Activated naive CD4-positive, alpha-beta T cell (primary cell): ENCODE measurements around the gene RANBP10.

ENCODE experiments used
- DNase-seq, 4 experiments: peaks; one replicate each; lab custom pipeline; 2025; lab: John Stamatoyannopoulos, UW

The RANBP10 gene

DNA sequence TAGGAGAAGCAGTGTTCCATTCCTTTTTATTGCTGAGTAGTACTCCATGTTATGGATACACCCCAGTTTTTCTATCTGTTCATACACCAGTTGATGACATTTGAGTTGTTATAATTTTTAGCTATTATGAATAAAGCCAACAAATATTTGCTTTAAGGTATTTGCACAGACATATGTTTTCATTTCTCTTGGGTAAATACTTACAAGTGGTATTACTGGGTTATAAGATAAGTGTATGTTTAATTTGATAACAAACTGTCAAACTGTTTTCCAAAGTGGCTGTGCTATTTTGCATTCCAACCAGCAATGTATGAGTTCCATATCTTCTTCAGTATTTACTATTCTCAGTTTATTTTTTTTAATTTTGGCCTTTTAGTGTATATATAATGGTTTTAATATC lies 59.5 kb downstream of the RANBP10 start:
- no peak for DNase-seq

DNA sequence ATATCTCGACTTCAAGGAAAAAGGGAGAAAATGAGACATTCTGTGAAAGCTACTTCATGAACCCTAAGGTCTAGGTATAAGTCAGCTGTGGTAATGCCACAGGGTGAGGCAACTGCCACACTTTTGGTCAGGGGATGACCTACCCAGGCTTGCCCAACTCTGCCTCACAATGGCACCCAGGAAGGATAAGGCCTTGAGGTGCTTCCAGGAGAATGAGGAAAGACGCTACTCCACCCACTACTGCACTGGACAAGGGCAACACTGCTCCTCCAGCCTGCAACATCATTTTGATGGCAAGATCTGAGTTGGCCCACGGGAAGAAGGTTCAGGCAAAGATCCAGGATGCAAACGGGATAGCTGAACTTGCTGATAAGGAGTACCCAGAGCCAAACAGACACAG lies 65.2 kb downstream of the RANBP10 start:
- DNase-seq: no peak

- DNase-seq: no peak
These were observed 66.0 kb downstream of the RANBP10 start for GRCh38 chr16:67740391-67740790.

DNA sequence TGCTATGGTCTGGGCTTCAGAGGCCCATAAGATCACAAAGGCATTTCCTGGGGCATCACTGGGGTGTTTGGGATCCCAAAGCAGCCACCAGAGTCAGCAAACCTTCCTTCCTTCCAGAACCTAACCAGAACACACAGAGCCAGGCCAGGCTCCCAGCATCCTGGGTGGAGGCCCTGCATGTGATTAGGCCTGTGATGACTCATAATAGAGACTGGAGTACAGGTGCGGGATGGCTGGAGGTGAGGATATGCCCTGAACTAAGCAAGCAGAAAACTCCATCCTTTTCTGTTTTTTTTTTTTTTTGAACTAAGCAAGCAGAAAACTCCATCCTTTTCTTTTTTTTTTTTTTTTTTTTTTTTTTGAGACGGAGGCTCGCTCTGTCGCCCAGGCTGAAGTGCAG lies 69.5 kb downstream of the RANBP10 start:
- no peak for DNase-seq

- DNase-seq: no peak
These were observed 71.6 kb downstream of the RANBP10 start for GRCh38 chr16:67734731-67735201.

DNA sequence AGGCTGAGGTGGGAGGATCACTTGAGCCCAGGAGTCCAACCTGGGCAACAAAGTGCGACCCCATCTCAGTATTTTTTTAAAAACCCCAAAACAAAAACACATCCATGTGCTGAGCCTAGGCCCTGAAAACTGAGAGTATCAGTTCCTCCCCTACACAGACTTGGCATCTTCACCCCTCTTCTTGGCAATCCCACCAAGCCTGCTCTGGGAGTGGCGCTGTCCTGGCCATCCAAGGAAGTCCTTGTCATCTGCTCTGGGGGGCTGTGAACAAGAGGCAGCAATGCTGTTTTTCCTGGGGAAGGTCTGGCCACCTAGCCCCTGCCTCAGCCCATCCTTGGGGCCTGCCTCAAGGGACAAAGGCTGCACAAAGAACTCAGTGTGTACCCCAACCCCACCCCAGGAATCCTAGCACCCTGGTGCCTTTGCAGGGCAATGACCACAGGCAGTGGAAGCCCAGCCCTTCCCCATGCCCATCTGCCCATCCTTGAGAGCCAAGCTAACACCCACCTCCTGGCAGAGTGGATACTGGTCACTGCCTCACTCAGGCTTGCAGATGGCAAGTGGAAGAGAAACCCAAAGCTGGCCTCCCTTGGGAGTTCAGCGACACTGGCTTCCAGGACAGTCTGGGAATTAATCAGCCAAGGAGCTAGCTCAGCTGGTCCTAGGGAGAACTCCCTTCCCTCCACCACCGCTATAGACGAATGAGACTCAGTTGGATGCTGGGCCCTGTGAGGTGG lies 72.5 kb downstream of the RANBP10 start:
- no peak for DNase-seq

DNA sequence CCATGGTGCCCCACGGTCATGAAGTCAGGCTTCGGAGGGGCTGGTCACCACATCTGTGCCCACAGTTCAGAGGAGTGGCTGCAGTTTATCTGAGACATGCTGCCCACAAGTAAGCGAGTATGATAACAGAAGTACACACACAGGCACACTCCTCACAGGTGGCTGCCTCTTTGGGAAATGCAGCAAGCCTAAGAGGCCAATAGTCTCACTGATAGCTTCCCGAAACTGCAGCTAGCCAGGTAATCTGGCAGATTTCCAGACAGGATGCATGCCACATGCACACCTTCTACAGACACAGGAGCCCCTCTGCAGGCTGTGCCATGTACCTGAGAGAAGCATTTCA lies 74.6 kb downstream of the RANBP10 start:
- no peak for DNase-seq

DNA sequence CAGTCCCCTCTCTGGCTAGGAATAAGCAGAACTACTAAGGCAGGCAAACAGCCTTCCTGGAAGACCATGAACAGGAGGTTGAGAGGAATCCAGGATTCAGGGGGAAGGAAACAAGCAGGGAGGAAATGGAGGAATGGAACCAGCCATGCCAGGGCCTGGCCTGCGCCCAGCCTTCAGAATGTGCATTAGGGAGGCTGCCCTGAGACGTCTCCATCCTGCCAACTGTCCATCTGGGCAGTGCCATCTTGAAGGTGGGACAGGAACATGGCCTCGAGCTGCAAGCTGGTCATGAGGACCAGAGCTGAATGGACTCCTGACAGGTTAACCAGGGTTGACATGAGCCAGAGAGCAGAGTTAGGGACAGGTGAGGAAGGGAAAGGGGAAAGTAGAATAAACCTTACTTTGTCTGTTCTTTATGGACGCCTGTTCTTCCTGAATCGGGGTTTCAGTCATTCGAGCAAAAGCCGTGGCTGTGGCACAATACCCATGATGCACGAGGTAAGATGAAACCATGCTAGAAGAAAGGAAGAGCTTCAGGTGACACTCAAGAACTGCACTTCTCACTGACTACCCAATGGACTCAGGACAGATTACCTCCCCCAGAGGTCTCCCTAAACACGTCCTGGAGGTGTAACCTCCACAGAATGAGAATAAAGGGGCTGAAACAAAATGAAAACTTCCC lies 75.1 kb downstream of the RANBP10 start:
- no peak for DNase-seq

DNA sequence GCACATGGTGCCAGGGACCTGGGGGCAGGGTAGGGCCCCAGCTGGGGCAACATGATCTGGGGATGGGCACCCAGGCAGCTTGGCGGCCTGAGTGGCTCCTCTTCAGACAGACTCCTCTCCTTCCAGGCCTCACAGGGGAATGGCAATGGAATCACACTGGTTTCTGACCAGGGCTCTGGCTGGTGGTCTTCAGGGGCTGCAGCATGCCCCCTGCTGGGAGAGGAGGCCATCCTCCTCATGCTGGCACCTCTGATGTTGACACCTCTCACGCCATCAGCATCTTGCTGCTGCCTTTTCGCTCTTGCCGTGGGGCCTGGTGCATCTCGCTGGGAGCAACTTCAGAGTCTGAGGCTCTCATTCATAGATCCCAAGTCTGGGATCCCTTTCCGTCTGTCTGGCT lies 76.0 kb downstream of the RANBP10 start:
- DNase-seq: no peak

GRCh38 chr16:67729636-67730248 lies 76.6 kb downstream of the RANBP10 start:
- DNase-seq: no peak

- no peak for DNase-seq
These were observed 78.6 kb downstream of the RANBP10 start for GRCh38 chr16:67727521-67728485.

DNA sequence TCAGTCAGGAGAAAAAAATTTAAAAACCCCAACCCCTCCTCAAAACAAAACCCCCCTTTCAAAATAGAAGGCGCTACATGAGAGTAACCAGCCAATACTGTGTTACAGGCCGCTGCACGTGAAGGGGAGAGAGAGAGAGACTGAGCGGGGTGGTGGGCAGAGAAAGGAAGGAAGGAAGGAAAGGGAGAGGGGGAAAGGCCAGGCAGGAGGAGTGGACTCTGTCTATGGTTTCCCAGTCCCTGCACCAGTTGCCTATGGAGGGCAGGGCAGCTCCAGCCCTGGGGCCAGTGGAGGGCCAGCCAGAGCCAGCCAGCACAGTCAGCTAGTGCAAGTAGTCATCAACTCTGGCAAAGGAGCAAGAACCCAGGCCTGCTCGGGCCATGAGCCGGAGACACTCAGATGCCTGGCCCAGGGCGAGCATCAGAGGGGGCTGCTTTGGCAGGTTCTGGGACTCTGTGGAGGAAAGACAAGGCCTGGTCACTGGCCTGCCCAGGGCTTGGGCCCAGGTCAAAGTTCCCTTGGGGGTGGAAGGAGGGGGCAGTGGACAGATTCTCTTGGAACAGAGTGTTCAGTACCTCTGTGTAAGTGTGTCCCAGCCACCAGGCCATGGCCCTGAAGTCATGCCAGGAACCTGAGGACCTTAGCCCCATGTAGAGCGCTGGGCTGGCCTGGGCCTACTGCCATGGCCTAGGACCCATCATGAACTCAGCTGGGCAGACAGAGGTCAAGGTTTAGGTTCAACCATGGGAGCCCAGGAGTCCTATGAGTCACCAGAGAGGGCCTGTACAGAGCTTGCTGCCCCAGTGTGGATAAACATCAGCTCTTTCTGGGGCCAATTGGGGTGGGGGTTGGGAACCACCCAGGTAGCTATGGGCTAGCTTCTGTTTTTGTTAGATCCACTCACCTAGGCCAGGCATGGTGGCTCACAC lies 80.0 kb downstream of the RANBP10 start:
- DNase-seq: no peak

GRCh38 chr16:67723911-67724305 lies 82.5 kb downstream of the RANBP10 start:
- DNase-seq: no peak

DNA sequence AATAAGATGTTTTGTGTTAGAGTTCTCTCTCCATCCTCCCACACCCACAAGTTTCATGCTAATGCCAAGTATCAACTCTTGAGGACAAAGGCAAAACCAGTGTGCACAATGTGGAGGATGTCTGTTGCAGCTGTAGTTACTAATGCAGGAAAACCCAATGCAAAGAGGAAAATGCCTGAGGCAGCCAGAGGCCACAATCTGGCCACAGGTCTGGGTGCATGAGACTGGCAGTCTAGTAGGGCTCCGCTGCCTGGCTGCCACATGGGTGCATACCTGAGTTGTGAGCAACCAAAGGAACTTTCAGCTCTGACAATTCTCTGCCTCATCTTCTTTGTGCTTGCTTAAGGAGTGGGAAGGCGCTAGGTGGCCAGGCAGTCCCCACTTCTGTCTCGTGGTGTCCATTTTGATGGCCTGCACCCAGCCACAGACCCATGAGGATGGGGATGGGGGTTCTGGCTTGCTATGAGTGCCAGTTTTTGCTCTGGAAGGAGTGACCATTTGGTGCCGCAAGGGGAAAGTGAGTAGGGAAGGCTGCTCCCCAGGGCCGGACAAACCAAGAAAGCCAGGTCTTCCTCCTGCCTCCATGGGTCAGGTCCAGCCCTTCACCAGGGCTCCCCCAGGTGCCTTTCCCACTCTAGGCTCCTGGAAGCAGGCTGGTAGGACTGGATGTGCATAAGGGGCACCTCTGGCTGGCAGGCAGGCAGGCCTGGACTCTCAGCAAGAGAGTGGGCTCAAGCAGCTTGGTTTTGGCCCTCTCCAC lies 83.0 kb downstream of the RANBP10 start:
- no peak for DNase-seq

DNA sequence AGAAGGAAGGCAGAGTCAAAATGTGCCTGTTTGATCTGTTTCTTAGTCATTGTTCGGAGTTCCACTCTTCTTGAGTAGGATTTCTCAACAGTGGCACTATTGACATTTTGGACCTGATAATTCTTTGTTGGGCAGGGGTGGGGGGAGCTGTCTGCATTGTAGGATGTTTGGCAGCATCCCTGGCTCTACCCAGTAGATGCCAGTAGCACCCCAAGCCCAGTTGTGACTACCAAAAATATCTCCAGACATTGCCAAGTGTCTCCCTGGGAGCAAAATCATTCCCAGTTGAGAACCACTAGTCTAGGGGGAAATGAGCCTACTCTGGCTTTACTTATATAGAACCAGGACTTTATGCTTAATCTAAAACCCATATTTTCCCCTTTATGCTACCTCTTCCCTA lies 86.1 kb downstream of the RANBP10 start:
- DNase-seq: no peak

- no peak for DNase-seq
These were observed 86.6 kb downstream of the RANBP10 start for GRCh38 chr16:67719778-67720144.

- peak; percentile 94 to 99 (median 98) for DNase-seq
These were observed 87.1 kb downstream of the RANBP10 start, which contains the start of gene GFOD2 for GRCh38 chr16:67719048-67719777. GFOD2 (minus strand) TSS chr16:67719316; CDS start chr16:67685715, 33,601 bp downstream.

GRCh38 chr16:67718668-67719047 lies 87.7 kb downstream of the RANBP10 start:
- no peak for DNase-seq

- DNase-seq: no peak
These were observed 90.3 kb downstream of the RANBP10 start for GRCh38 chr16:67716097-67716496.

DNA sequence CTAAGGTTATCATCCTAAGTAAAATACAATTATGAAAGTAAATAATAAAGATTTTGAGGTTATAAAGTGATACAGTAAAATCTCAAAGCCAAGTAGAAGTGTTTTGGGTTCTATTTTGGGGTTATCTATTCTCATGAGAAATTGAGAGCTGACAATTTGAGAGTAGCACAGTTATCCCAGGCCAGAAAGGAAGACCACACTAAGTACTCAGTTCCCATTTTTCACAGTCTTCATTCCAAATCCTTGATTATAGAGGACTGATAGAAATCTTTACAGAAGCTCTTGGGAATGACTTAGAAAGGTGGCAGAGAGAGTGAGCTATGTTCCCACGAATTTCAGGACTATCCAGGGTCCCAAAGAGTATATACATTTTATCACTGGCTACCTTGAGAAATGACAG lies 91.8 kb downstream of the RANBP10 start:
- no peak for DNase-seq
